ENCODE measurements around the gene EML6. TPM values are rescaled to one million over a fixed set of nuclear protein-coding genes. Genes with fewer than 3 reads are reported as not detected.

Gene EML6
- total and polyA plus RNA-seq, 2 experiments from 2014 or later = 2.7 to 6.2 TPM

GRCh38 chr2:54859997-54860701 is 136.7 kb downstream of the EML6 start (continued):
- TF ChIP-seq, protein P1, sequence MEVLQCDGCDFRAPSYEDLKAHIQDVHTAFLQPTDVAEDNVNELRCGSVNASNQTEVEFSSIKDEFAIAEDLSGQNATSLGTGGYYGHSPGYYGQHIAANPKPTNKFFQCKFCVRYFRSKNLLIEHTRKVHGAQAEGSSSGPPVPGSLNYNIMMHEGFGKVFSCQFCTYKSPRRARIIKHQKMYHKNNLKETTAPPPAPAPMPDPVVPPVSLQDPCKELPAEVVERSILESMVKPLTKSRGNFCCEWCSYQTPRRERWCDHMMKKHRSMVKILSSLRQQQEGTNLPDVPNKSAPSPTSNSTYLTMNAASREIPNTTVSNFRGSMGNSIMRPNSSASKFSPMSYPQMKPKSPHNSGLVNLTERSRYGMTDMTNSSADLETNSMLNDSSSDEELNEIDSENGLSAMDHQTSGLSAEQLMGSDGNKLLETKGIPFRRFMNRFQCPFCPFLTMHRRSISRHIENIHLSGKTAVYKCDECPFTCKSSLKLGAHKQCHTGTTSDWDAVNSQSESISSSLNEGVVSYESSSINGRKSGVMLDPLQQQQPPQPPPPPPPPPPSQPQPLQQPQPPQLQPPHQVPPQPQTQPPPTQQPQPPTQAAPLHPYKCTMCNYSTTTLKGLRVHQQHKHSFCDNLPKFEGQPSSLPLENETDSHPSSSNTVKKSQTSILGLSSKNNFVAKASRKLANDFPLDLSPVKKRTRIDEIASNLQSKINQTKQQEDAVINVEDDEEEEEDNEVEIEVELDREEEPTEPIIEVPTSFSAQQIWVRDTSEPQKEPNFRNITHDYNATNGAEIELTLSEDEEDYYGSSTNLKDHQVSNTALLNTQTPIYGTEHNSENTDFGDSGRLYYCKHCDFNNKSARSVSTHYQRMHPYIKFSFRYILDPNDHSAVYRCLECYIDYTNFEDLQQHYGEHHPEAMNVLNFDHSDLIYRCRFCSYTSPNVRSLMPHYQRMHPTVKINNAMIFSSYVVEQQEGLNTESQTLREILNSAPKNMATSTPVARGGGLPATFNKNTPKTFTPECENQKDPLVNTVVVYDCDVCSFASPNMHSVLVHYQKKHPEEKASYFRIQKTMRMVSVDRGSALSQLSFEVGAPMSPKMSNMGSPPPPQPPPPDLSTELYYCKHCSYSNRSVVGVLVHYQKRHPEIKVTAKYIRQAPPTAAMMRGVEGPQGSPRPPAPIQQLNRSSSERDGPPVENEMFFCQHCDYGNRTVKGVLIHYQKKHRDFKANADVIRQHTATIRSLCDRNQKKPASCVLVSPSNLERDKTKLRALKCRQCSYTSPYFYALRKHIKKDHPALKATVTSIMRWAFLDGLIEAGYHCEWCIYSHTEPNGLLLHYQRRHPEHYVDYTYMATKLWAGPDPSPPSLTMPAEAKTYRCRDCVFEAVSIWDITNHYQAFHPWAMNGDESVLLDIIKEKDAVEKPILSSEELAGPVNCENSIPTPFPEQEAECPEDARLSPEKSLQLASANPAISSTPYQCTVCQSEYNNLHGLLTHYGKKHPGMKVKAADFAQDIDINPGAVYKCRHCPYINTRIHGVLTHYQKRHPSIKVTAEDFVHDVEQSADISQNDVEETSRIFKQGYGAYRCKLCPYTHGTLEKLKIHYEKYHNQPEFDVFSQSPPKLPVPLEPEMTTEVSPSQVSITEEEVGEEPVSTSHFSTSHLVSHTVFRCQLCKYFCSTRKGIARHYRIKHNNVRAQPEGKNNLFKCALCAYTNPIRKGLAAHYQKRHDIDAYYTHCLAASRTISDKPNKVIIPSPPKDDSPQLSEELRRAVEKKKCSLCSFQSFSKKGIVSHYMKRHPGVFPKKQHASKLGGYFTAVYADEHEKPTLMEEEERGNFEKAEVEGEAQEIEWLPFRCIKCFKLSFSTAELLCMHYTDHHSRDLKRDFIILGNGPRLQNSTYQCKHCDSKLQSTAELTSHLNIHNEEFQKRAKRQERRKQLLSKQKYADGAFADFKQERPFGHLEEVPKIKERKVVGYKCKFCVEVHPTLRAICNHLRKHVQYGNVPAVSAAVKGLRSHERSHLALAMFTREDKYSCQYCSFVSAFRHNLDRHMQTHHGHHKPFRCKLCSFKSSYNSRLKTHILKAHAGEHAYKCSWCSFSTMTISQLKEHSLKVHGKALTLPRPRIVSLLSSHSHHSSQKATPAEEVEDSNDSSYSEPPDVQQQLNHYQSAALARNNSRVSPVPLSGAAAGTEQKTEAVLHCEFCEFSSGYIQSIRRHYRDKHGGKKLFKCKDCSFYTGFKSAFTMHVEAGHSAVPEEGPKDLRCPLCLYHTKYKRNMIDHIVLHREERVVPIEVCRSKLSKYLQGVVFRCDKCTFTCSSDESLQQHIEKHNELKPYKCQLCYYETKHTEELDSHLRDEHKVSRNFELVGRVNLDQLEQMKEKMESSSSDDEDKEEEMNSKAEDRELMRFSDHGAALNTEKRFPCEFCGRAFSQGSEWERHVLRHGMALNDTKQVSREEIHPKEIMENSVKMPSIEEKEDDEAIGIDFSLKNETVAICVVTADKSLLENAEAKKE (CRISPR knock-in tag; IDR thresholded peaks at IDR 0.05) = no peak

GRCh38 chr2:54862229-54862628 is 138.8 kb downstream of the EML6 start:
- Histone ChIP-seq H3K4me1 (ENCODE audit: insufficient read depth) (no peaks in the 10 kb centered on the region; the same call in 1 of the 2 replicates), H3K4me2 (no peak overlapping the region), H3K36me3 (ENCODE audit: insufficient read depth) (no peaks in the 10 kb centered on the region), H3K79me2 (replicated peaks; ENCODE audit: insufficient read depth) (no peaks in the 10 kb centered on the region), H3K27ac (ENCODE audit: low read depth) (no peak overlapping the region), H3F3A (replicated peaks; ENCODE audit: low read depth) (no peaks in the 10 kb centered on the region), H3K4me3 (no peak overlapping the region), H3K9me2 (ENCODE audit: insufficient read depth) (no peaks in the 10 kb centered on the region), H3K27me3 (ENCODE audit: insufficient read depth) (no peaks in the 10 kb centered on the region), H4K20me1 (replicated peaks; ENCODE audit: insufficient read depth) (no peaks in the 10 kb centered on the region), H2AFZ (no peak overlapping the region)
- Mint-ChIP-seq H3K27ac (no peak overlapping the region), H3K4me1 (peaks cover 8% of the 10 kb centered on the region; the same call in 1 of the 3 replicates), H3K9me3 (no peaks in the 10 kb centered on the region), H3K27me3 (ENCODE audit: insufficient read depth, low read depth, poor library complexity) (no peaks in the 10 kb centered on the region), H3K36me3 (ENCODE audit: low read depth) (no peaks in the 10 kb centered on the region), H3K4me3 (no peak overlapping the region)
- no peak for DNase-seq (ENCODE audit: low spot score)
- no peak for ATAC-seq
- TF ChIP-seq ZNF331 (CRISPR knock-in tag; IDR thresholded peaks at IDR 0.05; ENCODE audit: low read depth) (no peak), ZNF114 (CRISPR knock-in tag; IDR thresholded peaks at IDR 0.05) (no peak), NANOG (IDR thresholded peaks at IDR 0.05; ENCODE audit: borderline replicate concordance) (no peak), STAT1 (IDR thresholded peaks at IDR 0.05; ENCODE audit: unreplicated experiment) (no peak), POLR2AphosphoS5 (IDR thresholded peaks at IDR 0.05; ENCODE audit: low read depth) (no peak), JUNB (IDR thresholded peaks at IDR 0.05; ENCODE audit: unreplicated experiment) (no peak), ETS1 (IDR thresholded peaks at IDR 0.05) (no peak), EZH2phosphoT487 (IDR thresholded peaks at IDR 0.05; ENCODE audit: unreplicated experiment) (no peak), EZH2 (IDR thresholded peaks at IDR 0.05; ENCODE audit: low read depth, unreplicated experiment) (no peak), CREB1 (CRISPR knock-in tag; IDR thresholded peaks at IDR 0.05; ENCODE audit: low read depth) (no peak)
- TF ChIP-seq, protein P2, sequence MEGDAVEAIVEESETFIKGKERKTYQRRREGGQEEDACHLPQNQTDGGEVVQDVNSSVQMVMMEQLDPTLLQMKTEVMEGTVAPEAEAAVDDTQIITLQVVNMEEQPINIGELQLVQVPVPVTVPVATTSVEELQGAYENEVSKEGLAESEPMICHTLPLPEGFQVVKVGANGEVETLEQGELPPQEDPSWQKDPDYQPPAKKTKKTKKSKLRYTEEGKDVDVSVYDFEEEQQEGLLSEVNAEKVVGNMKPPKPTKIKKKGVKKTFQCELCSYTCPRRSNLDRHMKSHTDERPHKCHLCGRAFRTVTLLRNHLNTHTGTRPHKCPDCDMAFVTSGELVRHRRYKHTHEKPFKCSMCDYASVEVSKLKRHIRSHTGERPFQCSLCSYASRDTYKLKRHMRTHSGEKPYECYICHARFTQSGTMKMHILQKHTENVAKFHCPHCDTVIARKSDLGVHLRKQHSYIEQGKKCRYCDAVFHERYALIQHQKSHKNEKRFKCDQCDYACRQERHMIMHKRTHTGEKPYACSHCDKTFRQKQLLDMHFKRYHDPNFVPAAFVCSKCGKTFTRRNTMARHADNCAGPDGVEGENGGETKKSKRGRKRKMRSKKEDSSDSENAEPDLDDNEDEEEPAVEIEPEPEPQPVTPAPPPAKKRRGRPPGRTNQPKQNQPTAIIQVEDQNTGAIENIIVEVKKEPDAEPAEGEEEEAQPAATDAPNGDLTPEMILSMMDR (conservative IDR thresholded peaks at IDR 0.05; ENCODE audit: low read depth in 2 of 2) = no peak
- TF ChIP-seq, protein P3, sequence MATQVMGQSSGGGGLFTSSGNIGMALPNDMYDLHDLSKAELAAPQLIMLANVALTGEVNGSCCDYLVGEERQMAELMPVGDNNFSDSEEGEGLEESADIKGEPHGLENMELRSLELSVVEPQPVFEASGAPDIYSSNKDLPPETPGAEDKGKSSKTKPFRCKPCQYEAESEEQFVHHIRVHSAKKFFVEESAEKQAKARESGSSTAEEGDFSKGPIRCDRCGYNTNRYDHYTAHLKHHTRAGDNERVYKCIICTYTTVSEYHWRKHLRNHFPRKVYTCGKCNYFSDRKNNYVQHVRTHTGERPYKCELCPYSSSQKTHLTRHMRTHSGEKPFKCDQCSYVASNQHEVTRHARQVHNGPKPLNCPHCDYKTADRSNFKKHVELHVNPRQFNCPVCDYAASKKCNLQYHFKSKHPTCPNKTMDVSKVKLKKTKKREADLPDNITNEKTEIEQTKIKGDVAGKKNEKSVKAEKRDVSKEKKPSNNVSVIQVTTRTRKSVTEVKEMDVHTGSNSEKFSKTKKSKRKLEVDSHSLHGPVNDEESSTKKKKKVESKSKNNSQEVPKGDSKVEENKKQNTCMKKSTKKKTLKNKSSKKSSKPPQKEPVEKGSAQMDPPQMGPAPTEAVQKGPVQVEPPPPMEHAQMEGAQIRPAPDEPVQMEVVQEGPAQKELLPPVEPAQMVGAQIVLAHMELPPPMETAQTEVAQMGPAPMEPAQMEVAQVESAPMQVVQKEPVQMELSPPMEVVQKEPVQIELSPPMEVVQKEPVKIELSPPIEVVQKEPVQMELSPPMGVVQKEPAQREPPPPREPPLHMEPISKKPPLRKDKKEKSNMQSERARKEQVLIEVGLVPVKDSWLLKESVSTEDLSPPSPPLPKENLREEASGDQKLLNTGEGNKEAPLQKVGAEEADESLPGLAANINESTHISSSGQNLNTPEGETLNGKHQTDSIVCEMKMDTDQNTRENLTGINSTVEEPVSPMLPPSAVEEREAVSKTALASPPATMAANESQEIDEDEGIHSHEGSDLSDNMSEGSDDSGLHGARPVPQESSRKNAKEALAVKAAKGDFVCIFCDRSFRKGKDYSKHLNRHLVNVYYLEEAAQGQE (IDR thresholded peaks at IDR 0.05; ENCODE audit: unreplicated experiment) = no peak

Measured in GM23338 (cell line).